ENCODE measurements around the gene ZBTB18.

DNA sequence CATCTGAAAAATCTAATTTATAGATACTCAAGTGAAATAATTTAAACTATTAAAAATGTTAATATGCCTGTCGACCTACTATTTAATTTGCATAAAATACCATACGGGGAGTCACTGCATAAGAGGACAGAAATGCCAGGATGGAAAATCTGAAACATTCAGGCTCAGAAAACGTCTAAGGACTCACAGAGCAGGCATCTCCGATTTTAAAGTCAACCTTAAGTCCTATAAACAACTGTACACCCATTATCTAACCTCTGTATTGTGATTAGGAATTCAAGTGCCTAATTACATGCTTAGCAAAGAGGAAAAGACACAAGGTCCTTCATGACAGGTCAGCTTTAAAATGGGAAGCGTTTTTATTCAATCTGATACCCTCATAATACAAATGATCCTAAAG lies 49.2 kb downstream of the ZBTB18 start:
- TF ChIP-seq, protein P1, sequence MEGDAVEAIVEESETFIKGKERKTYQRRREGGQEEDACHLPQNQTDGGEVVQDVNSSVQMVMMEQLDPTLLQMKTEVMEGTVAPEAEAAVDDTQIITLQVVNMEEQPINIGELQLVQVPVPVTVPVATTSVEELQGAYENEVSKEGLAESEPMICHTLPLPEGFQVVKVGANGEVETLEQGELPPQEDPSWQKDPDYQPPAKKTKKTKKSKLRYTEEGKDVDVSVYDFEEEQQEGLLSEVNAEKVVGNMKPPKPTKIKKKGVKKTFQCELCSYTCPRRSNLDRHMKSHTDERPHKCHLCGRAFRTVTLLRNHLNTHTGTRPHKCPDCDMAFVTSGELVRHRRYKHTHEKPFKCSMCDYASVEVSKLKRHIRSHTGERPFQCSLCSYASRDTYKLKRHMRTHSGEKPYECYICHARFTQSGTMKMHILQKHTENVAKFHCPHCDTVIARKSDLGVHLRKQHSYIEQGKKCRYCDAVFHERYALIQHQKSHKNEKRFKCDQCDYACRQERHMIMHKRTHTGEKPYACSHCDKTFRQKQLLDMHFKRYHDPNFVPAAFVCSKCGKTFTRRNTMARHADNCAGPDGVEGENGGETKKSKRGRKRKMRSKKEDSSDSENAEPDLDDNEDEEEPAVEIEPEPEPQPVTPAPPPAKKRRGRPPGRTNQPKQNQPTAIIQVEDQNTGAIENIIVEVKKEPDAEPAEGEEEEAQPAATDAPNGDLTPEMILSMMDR (IDR thresholded peaks at IDR 0.05), result no peak
- no peak for TF ChIP-seq EZH2phosphoT487 (IDR thresholded peaks at IDR 0.05)
- TF ChIP-seq EZH2 (IDR thresholded peaks at IDR 0.05), result no peak

Data from neural progenitor cell (in vitro differentiated cells).